Adrenal gland (tissue), 12 donors: ENCODE measurements around the gene PTK7. TPM values are rescaled to one million over a fixed set of nuclear protein-coding genes. Genes with fewer than 3 reads are reported as not detected.
"Not testable (repeated sequence)": the region's sequence is repeated elsewhere in the genome, so short reads cannot be mapped to it uniquely, and the experiment has no call there.

Source experiments
- DNase-seq, 7 donors: peaks; one replicate each; pipeline ENCODE4 v3.0.0-alpha.2; 2019 to 2020
- H3K27ac ChIP-seq, 5 donors: fragments of 200-600 bp; sonication (generic) in 4 of 5; 1 replicate in 3 of 5; 2 replicates in 2 of 5; pipeline versions ENCODE4 v1.5.1 to v1.8.0; 2016 to 2020; ENCODE audit warnings: mild to moderate bottlenecking in 1 of 5
- H3K27me3 ChIP-seq: fragments of 200-600 bp; 2 replicates; pipeline ENCODE4 v1.8.0; 2021
- H3K36me3 ChIP-seq, 2 donors: fragments of 200-600 bp; replicated peaks in 1 of 2; 1 replicate in 1 of 2; 2 replicates in 1 of 2; pipeline versions ENCODE4 v1.5.1 to v1.8.0; 2018 to 2022
- H3K4me1 ChIP-seq, 2 donors: fragments of 200-600 bp; replicated peaks in 1 of 2; 1 replicate in 1 of 2; 2 replicates in 1 of 2; pipeline versions ENCODE4 v1.5.1 to v1.8.0; 2018 to 2021
- H3K4me3 ChIP-seq, 4 donors: fragments of 200-600 bp; sonication (generic) in 3 of 4; one replicate each; pipeline ENCODE4 v1.5.1; 2016 to 2018
- H3K9me3 ChIP-seq, 3 donors: fragments of 200-600 bp; sonication (generic) in 1 of 3; replicated peaks in 1 of 3; 1 replicate in 2 of 3; 2 replicates in 1 of 3; pipeline versions ENCODE4 v1.5.1 to v1.8.0; 2016 to 2021
- POLR2A ChIP-seq, 2 donors: fragments of 450-650 bp; IDR thresholded peaks; one replicate each; pipeline ENCODE4 v1.6.1; 2017; ENCODE audit warnings: antibody characterized with exemption in 2 of 2, mild to moderate bottlenecking in 2 of 2, moderate library complexity in 1 of 2
- WGBS, 4 donors: extraction: QIAGEN DNeasy Blood & Tissue Kit in 2 of 4; methylation state at CpG; one replicate each; pipeline versions ENCODE4 v1.1.5 to v1.1.7; 2013 to 2017; 5-methylcytosine and 5-hydroxymethylcytosine counted together
- intact Hi-C, 2 donors: fragments of 100-400 bp; cut with DNase I; formaldehyde crosslinking; loops; one replicate each; pipeline versions ENCODE4 v1.14.1 to v1.15.0; 2022 to 2023
- polyA plus RNA-seq, 3 donors: library from polyadenylated mRNA; stranded (reverse); fragments of 200-250 nt in 2 of 3; fragments of 350-450 nt in 1 of 3; fragmentation: Illumina TruSeq in 1 of 3; extraction: RNeasy Lipid Tissue Mini Kit (QIAGEN cat#74804) in 1 of 3; gene quantifications; one replicate each; pipeline ENCODE4 v1.2.3, GENCODE V29; 2013 to 2014
- total RNA-seq, 9 donors: library from RNA; depleted of rRNA in 4 of 9; stranded (reverse); fragments of >200 nt in 4 of 9; fragments of 120-200 nt in 1 of 9; fragmentation: NEBNext Ultra II Directional in 1 of 9; extraction: Animal tissue kit (Norgen Biotek cat#: 25700) in 1 of 9; gene quantifications; one replicate each; pipeline versions ENCODE4 v1.1.0 to v1.2.4, GENCODE V29; 2013 to 2023
- TF ChIP-seq, protein P1 (sequence below), 6 experiments: fragments of 450-650 bp in 4 of 6; fragments of 200-600 bp in 2 of 6; sonication (generic) in 1 of 6; IDR thresholded peaks; 1 replicate in 5 of 6; 2 replicates in 1 of 6; pipeline versions ENCODE4 v1.5.1 to v1.8.0; 2016 to 2021; ENCODE audit warnings: antibody characterized with exemption in 6 of 6, mild to moderate bottlenecking in 2 of 6, moderate library complexity in 1 of 6
- donor health status: healthy with polysubstance abuse.
- donor health status: Bipolar disorder and iron deficiency.
- donor health status: DM: yes; HTN: yes; CAD: no.
- donor health status: DM: no; HTN: no; CAD: no.
- donor health status: DM: no; HTN: no; CAD: no.
- donor health status: DM: yes; HTN: yes; CAD: no.

Gene PTK7
- total and polyA plus RNA-seq, 12 donors: 2.8 to 16.7 (median 8.2) TPM

DNA sequence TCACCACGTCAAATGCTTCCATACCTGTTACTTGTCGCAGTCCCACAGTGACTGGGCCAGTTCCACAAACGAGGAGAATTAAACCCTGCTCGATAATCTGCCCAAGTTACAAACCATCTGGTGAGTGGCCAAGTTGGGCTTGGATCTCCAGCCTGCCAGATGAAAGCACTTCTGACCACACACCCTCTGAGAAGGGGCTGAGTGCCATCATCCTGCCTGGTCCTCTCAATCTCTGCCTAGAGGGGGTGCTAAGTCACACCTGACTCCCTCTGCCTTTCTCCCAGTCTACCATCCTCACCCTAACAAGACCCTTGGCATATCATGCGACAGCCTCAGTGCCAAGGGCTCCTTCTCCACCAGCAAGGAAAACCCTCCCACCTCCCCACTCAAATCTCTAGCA is 38.9 kb upstream of the PTK7 start:
- 88 to 96% (median 90%) methylated on average over 5 of the region's 5 CpGs for WGBS, 4 donors
- TF ChIP-seq, protein P1, sequence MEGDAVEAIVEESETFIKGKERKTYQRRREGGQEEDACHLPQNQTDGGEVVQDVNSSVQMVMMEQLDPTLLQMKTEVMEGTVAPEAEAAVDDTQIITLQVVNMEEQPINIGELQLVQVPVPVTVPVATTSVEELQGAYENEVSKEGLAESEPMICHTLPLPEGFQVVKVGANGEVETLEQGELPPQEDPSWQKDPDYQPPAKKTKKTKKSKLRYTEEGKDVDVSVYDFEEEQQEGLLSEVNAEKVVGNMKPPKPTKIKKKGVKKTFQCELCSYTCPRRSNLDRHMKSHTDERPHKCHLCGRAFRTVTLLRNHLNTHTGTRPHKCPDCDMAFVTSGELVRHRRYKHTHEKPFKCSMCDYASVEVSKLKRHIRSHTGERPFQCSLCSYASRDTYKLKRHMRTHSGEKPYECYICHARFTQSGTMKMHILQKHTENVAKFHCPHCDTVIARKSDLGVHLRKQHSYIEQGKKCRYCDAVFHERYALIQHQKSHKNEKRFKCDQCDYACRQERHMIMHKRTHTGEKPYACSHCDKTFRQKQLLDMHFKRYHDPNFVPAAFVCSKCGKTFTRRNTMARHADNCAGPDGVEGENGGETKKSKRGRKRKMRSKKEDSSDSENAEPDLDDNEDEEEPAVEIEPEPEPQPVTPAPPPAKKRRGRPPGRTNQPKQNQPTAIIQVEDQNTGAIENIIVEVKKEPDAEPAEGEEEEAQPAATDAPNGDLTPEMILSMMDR (IDR thresholded peaks at IDR 0.05): no peak
- no peak for TF ChIP-seq POLR2A (IDR thresholded peaks at IDR 0.05)
- no peaks in the 10 kb centered on the region for H3K4me1 ChIP-seq
- intact Hi-C loops: no loop called here
- no peaks in the 10 kb centered on the region for H3K27me3 ChIP-seq
- no peak overlapping the region for H3K4me3 ChIP-seq
- H3K27ac ChIP-seq: no peak overlapping the region
- DNase-seq: no peak
- no peaks in the 10 kb centered on the region for H3K9me3 ChIP-seq
- H3K36me3 ChIP-seq: peaks cover 0 to 74% of the 10 kb centered on the region in 2 donors

GRCh38 chr6:43037706-43038105 is 38.4 kb upstream of the PTK7 start:
- Histone ChIP-seq H3K36me3 (peaks cover 0 to 73% of the 10 kb centered on the region in 2 donors), H3K4me1 (no peaks in the 10 kb centered on the region), H3K27me3 (no peaks in the 10 kb centered on the region), H3K4me3 (no peak overlapping the region), H3K27ac (no peak overlapping the region), H3K9me3 (no peaks in the 10 kb centered on the region)
- WGBS, 4 donors: 88 to 97% (median 92%) methylated on average over 4 to 9 of the region's 9 CpGs
- intact Hi-C loops: no loop called here
- DNase-seq: no peak
- TF ChIP-seq POLR2A (IDR thresholded peaks at IDR 0.05): no peak
- TF ChIP-seq, protein P1 (IDR thresholded peaks at IDR 0.05): no peak

DNA sequence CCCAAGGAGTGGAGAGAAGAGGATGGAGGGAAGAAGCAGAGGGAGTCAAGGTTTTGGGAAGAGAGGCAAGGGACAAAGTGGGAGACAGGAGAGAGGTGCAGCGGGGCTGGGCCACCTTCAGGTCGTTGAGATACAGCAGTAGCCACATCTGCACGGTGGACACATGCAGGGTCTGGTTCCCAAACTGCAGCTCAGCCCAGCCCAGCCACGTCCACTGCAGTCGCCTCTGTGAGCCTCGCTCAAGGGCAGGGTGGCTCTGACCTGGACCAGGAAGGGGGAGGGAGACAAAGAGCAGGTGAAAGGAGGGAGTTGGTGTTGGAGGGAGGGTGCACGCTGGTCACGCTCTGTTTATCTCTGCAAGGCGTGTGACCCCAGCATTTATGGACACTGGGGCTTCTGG is 37.4 kb upstream of the PTK7 start:
- WGBS, 4 donors: 85 to 91% (median 88%) methylated on average over 6 to 9 of the region's 9 CpGs
- H3K36me3 ChIP-seq: peaks cover 0 to 76% of the 10 kb centered on the region in 2 donors
- no peaks in the 10 kb centered on the region for H3K27me3 ChIP-seq
- intact Hi-C loops: no loop called here
- TF ChIP-seq POLR2A (IDR thresholded peaks at IDR 0.05): no peak
- TF ChIP-seq, protein P1 (IDR thresholded peaks at IDR 0.05): no peak
- no peaks in the 10 kb centered on the region for H3K4me1 ChIP-seq
- H3K9me3 ChIP-seq: no peaks in the 10 kb centered on the region
- no peak overlapping the region for H3K27ac ChIP-seq
- no peak for DNase-seq
- H3K4me3 ChIP-seq: no peak overlapping the region

DNA sequence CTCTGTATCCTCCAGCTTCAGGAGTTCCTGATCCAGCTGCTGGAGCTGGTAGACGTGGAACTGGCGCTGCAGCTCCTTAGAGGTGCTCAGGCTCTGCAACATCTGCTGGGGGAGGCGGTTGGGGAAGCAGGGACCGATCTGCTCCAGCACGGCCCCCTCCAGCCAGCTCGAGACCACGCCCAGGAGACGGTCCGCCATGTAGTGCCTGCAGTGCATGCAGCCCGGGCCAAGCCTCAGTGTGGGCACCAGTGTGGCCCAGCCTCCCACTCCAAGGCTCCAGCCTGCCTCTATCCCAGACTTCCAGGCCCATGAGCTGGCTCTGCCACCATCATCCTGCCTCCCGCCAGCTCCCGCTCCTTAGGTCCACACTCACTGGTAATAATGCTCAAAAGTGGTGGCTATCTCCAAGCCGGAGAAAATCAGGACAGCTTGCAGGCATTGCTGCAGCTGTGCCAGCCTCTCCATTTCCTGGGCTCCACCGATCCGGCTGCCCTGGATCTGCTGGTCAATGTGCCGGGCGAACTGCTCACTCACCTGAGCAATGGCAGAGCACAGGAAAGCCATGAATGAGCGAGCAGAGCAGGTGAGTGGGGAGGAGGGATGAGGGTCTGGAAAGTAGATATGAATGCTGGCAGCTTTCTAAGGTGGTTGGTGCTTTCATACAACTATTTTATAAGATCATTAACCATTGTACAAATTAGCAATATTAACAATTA is 35.4 kb upstream of the PTK7 start:
- no peak overlapping the region for H3K27ac ChIP-seq
- 91 to 95% (median 93%) methylated on average over 13 to 18 of the region's 18 CpGs for WGBS, 4 donors
- no peaks in the 10 kb centered on the region for H3K4me1 ChIP-seq
- no peaks in the 10 kb centered on the region for H3K9me3 ChIP-seq
- peaks cover 0 to 75% of the 10 kb centered on the region in 2 donors for H3K36me3 ChIP-seq
- TF ChIP-seq POLR2A (IDR thresholded peaks at IDR 0.05): no peak
- TF ChIP-seq, protein P1 (IDR thresholded peaks at IDR 0.05): no peak
- H3K27me3 ChIP-seq: no peaks in the 10 kb centered on the region
- no peak for DNase-seq
- intact Hi-C loops: no loop called here
- H3K4me3 ChIP-seq: no peak overlapping the region

DNA sequence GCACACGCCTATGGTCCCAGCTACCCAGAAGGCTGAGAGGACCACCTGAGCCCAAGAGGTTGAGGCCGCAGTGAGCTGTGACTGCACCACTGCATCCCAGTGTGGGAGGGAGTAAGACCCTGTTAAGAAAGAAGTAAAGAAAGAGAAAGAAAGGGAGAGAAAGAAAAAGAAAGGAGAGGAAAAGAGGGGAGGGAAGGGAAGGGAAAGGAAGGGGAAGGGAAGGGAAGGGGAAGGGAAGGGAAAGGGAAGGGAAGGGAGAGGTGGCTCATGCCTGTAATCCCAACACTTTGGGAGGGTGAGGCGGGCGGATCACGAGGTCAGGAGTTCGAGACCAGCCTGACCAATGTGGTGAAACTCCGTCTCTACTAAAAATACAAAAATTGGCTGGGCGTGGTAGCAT is 34.6 kb upstream of the PTK7 start:
- H3K36me3 ChIP-seq: peaks cover 0 to 82% of the 10 kb centered on the region in 2 donors
- WGBS, 4 donors: 88 to 99% (median 93%) methylated on average over 8 of the region's 8 CpGs

More for the DNA sequence above, 34.6 kb upstream of the PTK7 start:
- intact Hi-C loops, H3K4me1 ChIP-seq, H3K4me3 ChIP-seq, H3K27me3 ChIP-seq, H3K27ac ChIP-seq, H3K9me3 ChIP-seq, DNase-seq: not testable (repeated sequence)
